SK-N-SH treated with all-trans-retinoic acid at 6 μM for 48 hours (cell line): ENCODE data around the gene CFAP97.

ENCODE experiments used
- ARNTL ChIP-seq: fragments of 450-650 bp; formaldehyde crosslinking; IDR thresholded peaks from 2 replicates; pipeline ENCODE4 v1.5.0; 2020; ENCODE audit warnings: low read depth, mild to moderate bottlenecking, moderate library complexity, borderline replicate concordance
- BACH2 ChIP-seq: fragments of 250-450 bp; sonication (Bioruptor Pico); IDR thresholded peaks from 2 replicates; pipeline ENCODE4 v1.9.0; 2021; ENCODE audit warnings: mild to moderate bottlenecking, borderline replicate concordance
- CSDC2 ChIP-seq: fragments of 250-450 bp; sonication (Bioruptor Pico); IDR thresholded peaks from 2 replicates; pipeline ENCODE4 v1.5.0; 2020; ENCODE audit warnings: mild to moderate bottlenecking, moderate library complexity
- PATZ1 ChIP-seq: fragments of 250-450 bp; sonication (Bioruptor Pico); IDR thresholded peaks from 2 replicates; pipeline ENCODE4 v1.8.0; 2020; ENCODE audit warnings: mild to moderate bottlenecking, moderate library complexity, borderline replicate concordance
- RARB ChIP-seq: fragments of 250-450 bp; sonication (Bioruptor Pico); IDR thresholded peaks from 2 replicates; pipeline ENCODE4 v1.8.0; 2021; ENCODE audit warnings: mild to moderate bottlenecking, moderate library complexity
- ZFP3 ChIP-seq: fragments of 250-450 bp; sonication (Bioruptor Pico); IDR thresholded peaks from 2 replicates; pipeline ENCODE4 v1.5.0; 2020; ENCODE audit warnings: mild to moderate bottlenecking, moderate library complexity
- ZNF70 ChIP-seq: fragments of 450-650 bp; formaldehyde crosslinking; IDR thresholded peaks from 2 replicates; pipeline ENCODE4 v1.5.0; 2020; ENCODE audit warnings: mild to moderate bottlenecking, moderate library complexity

GRCh38 chr4:185227131-185227551 lies 23.3 kb upstream of the CFAP97 start:
- TF ChIP-seq ZNF70 (no peak), ZFP3 (no peak), PATZ1 (CRISPR knock-in tag) (no peak), ARNTL (no peak), CSDC2 (no peak), BACH2 (CRISPR knock-in tag) (no peak), RARB (CRISPR knock-in tag) (no peak)
